A375 (cell line): ENCODE data around the gene KLHDC9. TPM values are rescaled to one million over a fixed set of nuclear protein-coding genes. Genes with fewer than 3 reads are reported as not detected.

Experiments
- small RNA-seq: library from RNA; depleted of rRNA; stranded (forward); fragments of <200 nt; gene quantifications from one replicate; pipeline ENCODE3, GENCODE V24; 2014
- total RNA-seq: library from RNA; depleted of rRNA; stranded (reverse); fragments of >200 nt; shearing (Covaris generic); gene quantifications from 2 replicates; pipeline ENCODE4 v1.2.3, GENCODE V29; 2014; rRNA removed

KLHDC9 gene, protein sequence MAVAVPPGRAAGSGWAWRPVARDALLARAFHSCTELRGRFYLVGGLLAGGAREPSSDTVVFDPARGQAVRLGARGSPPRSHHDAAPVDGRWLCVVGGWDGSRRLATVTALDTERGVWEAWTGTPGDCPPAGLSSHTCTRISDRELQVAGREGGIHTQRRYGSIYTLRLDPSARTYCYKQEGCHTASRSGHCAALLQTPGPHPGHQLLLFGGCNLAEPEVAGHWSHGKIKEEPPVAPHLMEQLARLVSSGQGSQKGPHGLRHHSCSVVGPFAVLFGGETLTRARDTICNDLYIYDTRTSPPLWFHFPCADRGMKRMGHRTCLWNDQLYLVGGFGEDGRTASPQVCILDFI
- total RNA-seq = not detected in 2 replicates

DNA sequence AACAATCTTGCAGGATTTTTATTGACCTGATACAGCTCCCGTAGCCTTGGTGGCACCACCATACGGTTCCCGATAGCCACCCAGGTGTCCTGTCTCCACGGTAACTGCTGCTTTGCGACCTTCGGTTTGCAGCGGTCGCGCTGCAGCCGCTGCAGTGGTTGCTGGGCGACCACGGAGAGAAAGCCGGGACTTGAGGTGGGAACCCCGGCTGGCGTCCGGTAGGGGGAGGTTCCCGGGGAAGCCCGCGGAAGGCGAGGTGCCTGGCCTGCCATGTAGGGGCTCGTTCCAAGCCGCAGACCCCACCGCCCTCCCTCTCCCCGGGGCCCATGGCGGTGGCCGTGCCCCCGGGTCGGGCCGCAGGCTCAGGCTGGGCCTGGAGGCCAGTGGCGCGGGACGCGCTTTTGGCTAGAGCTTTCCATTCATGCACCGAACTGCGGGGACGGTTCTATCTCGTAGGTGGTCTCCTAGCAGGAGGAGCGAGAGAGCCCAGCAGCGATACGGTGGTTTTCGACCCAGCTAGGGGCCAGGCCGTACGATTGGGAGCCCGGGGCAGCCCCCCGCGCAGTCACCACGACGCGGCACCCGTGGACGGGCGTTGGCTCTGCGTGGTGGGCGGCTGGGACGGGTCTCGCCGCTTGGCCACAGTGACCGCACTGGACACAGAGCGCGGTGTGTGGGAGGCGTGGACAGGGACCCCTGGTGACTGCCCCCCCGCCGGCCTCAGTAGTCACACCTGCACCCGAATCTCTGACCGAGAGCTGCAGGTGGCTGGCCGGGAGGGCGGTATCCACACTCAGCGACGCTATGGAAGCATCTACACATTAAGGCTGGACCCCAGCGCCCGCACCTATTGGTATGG, at the start of gene KLHDC9:
TSS of gene KLHDC9 (plus strand) at position 152 of the 859 bp plus-strand sequence. CDS start at position 327, 175 bp downstream.

DNA sequence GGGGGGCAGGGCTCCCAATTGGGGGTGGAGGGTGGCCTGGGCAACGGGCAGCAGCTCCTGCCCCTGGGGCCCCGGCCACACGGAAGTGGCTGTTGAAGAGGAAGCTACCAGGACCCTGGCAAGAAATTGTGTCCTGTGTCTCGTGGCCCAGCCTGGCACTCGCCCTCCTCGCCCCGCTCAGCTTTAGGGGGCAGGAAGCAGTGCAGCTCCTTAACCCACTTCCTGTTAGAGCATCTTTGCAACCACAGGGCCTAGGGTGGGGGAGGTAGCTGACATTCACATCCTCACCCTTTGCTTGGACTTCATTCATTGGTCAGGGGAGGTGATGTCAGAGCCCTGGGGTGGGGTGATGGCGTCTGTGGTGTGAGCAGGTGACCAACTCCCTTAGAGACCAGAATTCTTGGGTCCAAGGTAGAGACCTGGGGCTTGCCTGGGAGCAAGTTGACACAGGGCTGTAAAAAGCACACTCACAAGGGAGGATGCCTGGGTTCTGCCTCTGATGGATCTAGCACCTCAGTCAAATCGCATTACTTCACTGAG, 28.4 kb upstream of the KLHDC9 start, which contains the start of gene ARHGAP30:
TSS of gene ARHGAP30 (minus strand) at position 161 of the 540 bp plus-strand sequence. CDS start 267 bp downstream, outside the sequence.

DNA sequence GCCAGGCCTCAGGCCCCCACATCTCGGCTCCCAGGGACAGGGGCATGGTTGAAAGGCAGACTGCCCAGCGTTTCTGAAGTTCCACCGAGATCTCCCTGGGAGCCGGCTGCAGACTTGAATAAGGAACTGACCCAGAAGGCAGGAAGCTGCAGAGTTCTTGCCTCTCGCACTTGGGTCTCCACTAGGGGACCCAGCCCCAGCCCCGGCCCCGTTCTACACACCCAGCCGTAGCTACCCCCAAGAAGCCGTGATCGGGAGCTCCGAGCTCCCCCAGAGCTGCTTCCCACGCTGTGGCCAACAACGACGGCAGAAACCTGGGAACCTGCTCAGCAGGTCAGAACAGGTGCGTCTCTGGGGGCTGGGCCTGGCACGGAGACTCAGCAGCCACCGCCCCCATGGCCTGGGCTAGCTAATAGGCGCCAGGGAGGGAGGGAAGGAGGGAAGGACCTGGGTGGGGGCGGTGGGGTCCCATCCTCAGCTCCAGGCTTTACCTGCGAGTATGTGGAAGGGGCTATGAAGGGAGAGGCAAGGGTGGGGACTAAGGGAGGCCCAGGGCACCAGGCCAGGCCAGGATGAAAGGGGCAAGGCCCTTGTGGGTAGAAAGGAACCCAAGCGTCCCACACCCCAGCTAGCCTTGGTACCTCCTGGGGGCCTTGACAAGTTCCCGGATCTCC, 8.8 kb upstream of the KLHDC9 start, which contains the start of gene NECTIN4:
TSS of gene NECTIN4 (minus strand) at position 308 of the 674 bp plus-strand sequence. CDS start at position 46, 262 bp downstream.

DNA sequence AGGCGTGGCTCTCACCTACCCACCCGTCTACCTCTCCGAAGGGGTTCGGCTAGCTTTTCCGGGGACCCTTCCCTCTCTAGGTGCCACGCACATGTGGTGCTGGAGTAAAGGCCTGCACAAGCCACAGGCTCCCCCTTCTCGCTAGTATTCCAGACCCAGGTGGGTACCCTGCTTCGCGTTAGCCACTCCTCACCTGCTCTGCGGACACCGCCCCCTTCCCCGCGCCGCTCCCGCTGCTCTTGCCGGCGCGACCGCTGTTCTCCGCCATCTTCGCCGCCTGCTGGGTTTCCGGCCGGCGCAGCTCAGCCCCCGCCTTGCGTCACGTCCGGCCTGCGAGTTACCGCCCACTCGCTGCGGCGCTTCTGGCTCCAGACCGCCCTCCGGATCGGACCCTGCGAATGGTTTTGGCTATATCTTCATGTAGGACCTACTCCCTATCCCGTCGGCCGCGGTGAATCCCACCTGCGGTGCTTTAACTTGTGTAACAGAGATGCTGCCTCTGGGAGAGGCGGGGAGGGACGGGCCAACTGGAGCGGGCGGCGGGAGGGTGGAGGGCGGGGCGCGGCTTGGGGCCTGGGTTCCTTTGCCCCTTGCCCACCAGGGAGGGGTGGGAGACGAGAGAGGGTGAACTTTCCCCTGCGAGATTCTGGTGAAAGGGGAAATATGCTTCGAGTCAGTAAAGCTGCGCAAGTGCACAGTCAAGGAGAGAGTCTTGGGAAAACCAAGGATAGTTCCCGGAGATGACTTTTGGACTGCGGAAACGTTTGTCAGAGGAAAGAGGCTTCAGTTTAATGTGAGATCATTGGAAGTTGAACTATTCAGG, 19.8 kb downstream of the KLHDC9 start, which contains the start of the genes NIT1 and PFDN2:
TSS of gene NIT1 (plus strand) at position 347 of the 823 bp plus-strand sequence. CDS start at position 419, 72 bp downstream.
TSS of gene PFDN2 (minus strand) at position 279 of the 823 bp plus-strand sequence. CDS start at position 268, 11 bp downstream.

DNA sequence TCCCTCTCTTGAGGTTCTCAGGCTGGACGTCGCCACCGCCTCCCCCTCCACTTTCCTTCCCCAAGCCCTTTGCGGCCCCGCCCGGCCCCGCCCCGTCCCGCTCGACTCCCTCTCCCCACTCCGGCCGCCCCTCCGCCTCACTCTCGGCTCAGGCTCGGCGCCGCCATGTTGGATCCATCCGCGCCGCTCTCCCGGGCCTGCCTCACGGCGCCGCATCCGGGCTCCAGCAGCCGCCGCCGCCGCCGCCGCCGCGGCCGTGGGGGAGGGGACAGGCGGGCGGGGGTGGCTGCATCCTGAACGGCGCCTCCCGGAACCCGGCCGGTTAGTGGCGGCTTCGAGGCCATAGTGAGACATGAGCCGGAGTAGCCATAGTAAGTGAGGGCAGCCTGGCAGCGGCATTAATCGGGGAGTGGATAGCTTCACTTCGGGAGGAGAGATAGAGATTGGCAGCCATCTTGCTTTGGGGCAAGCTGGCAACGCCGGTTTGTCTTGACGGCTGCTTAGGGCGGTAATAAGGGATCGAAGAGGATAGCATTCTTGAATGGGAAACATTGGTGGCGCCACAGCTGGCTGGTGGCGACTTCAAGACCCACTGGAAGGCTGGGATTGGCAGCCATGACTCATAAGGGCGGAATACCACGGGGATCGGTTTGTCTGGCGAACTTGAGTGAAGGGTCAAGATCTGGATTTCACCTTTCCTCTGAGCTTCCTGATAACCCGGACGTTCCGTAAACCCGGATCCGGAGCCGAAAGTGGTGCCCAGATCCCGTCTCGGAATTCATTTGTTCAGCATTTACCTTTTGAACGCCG, 34.5 kb downstream of the KLHDC9 start, which contains the start of gene DEDD:
TSS of gene DEDD (minus strand) at position 258 of the 810 bp plus-strand sequence. CDS start 8,205 bp downstream, outside the sequence.

Small RNA genes lying within 50 kb of the gene (small RNA-seq; reads per million reads assigned to genes)
- not detected for gene RF01225

Other genes with a start within 250 kb of the KLHDC9 start
- not detected in 2 replicates for gene CD244, start 235.5 kb upstream of the KLHDC9 start, total RNA-seq
- not detected in 2 replicates for gene ITLN1, start 213.2 kb upstream of the KLHDC9 start, total RNA-seq
- 0.15 TPM in 1 of 2 replicates, not detected in the other for gene ITLN2, start 143.6 kb upstream of the KLHDC9 start, total RNA-seq
- gene F11R, start 77.2 kb upstream of the KLHDC9 start, total RNA-seq = 4.0 and 5.7 TPM in 2 replicates
- gene TSTD1, start 59.4 kb upstream of the KLHDC9 start, total RNA-seq = 0.83 TPM in 1 of 2 replicates, not detected in the other
- 80.3 and 97.9 TPM in 2 replicates for gene USF1, start 52.4 kb upstream of the KLHDC9 start, total RNA-seq
- 1.1 and 2.7 TPM in 2 replicates for gene ARHGAP30, start 28.5 kb upstream of the KLHDC9 start, total RNA-seq
- gene NECTIN4, start 8.8 kb upstream of the KLHDC9 start, total RNA-seq = 0.27 and 1.2 TPM in 2 replicates
- gene PFDN2, start 19.7 kb downstream of the KLHDC9 start, total RNA-seq = 405 and 434 TPM in 2 replicates
- gene NIT1, start 19.7 kb downstream of the KLHDC9 start, total RNA-seq = 35.0 and 38.6 TPM in 2 replicates
- 39.8 and 45.0 TPM in 2 replicates for gene DEDD, start 34.3 kb downstream of the KLHDC9 start, total RNA-seq
- 149 and 159 TPM in 2 replicates for gene UFC1, start 55.6 kb downstream of the KLHDC9 start, total RNA-seq
- 12.2 and 17.1 TPM in 2 replicates for gene USP21, start 61.1 kb downstream of the KLHDC9 start, total RNA-seq
- 29.7 and 37.1 TPM in 2 replicates for gene PPOX, start 68.1 kb downstream of the KLHDC9 start, total RNA-seq
- gene B4GALT3, start 79.1 kb downstream of the KLHDC9 start, total RNA-seq = 55.0 and 56.1 TPM in 2 replicates
- 0.15 and 0.50 TPM in 2 replicates for gene ADAMTS4, start 100.7 kb downstream of the KLHDC9 start, total RNA-seq
- gene NDUFS2, start 104.0 kb downstream of the KLHDC9 start, total RNA-seq = 304 and 309 TPM in 2 replicates
- not detected in 2 replicates for gene FCER1G, start 116.9 kb downstream of the KLHDC9 start, total RNA-seq
- not detected in 2 replicates for gene APOA2, start 125.3 kb downstream of the KLHDC9 start, total RNA-seq
- gene TOMM40L, start 127.7 kb downstream of the KLHDC9 start, total RNA-seq = 11.1 and 12.2 TPM in 2 replicates
- gene NR1I3, start 139.8 kb downstream of the KLHDC9 start, total RNA-seq = not detected in 2 replicates
- not detected in 2 replicates for gene PCP4L1, start 160.4 kb downstream of the KLHDC9 start, total RNA-seq
- 6.0 and 6.9 TPM in 2 replicates for gene MPZ, start 211.6 kb downstream of the KLHDC9 start, total RNA-seq
- gene SDHC, start 216.0 kb downstream of the KLHDC9 start, total RNA-seq = 27.0 and 28.4 TPM in 2 replicates